Nephron (organoid): Measurements from ENCODE around the gene HMOX1.
A peak's percentile ranks its signal among the peaks of the same experiment; 100 is the strongest.

Experiments
- H3K27ac Mint-ChIP-seq, 3 experiments: 2 replicates each; pipeline ENCODE4 v1.8.0; 2020; ENCODE audit warnings: mixed read lengths in 3 of 3, mild to moderate bottlenecking in 2 of 3, moderate library complexity in 1 of 3
- H3K27me3 Mint-ChIP-seq: 2 replicates; pipeline ENCODE4 v1.8.0; 2021; ENCODE audit warnings: low read depth, mild to moderate bottlenecking, moderate library complexity, mixed read lengths
- H3K36me3 Mint-ChIP-seq: 2 replicates; pipeline ENCODE4 v1.8.0; 2020; ENCODE audit warnings: low read depth, mixed read lengths
- H3K4me1 Mint-ChIP-seq: 2 replicates; pipeline ENCODE4 v1.8.0; 2020; ENCODE audit warnings: mixed read lengths
- H3K4me3 Mint-ChIP-seq, 3 experiments: 2 replicates each; pipeline ENCODE4 v1.8.0; 2020; ENCODE audit warnings: mild to moderate bottlenecking in 3 of 3, mixed read lengths in 3 of 3, moderate library complexity in 2 of 3
- H3K9me3 Mint-ChIP-seq: 2 replicates; pipeline ENCODE4 v1.8.0; 2020; ENCODE audit warnings: mixed read lengths
- CTCF ChIP-seq, 3 experiments: fragments of 200-600 bp; sonication (generic); IDR thresholded peaks; one replicate each; pipeline ENCODE4 v1.5.0; 2021; ENCODE audit warnings: antibody characterized with exemption in 3 of 3; ENCODE audit not compliant: unreplicated experiment in 3 of 3

Gene HMOX1

GRCh38 chr22:35380537-35381423 lies at the start of gene HMOX1:
Gene HMOX1, plus strand, starts transcription at chr22:35381096. Its CDS starts 78 bp downstream, at chr22:35381174.
- H3K27me3 Mint-ChIP-seq = peaks cover 20% of the 10 kb centered on the region
- H3K4me1 Mint-ChIP-seq = peaks cover 37% of the 10 kb centered on the region
- no peak for TF ChIP-seq CTCF (IDR thresholded peaks at IDR 0.05; ENCODE audit: unreplicated experiment in 3 of 3)
- peak within 1 kb of the TSS; percentile 41 to 65 (median 55) for H3K27ac Mint-ChIP-seq
- no peaks in the 10 kb centered on the region for H3K36me3 Mint-ChIP-seq
- no peaks in the 10 kb centered on the region for H3K9me3 Mint-ChIP-seq
- peak within 1 kb of the TSS; percentile 74 to 82 (median 76) for H3K4me3 Mint-ChIP-seq

GRCh38 chr22:35332278-35332677 lies 48.6 kb upstream of the HMOX1 start:
- H3K4me3 Mint-ChIP-seq = no peak overlapping the region
- no peak for TF ChIP-seq CTCF (IDR thresholded peaks at IDR 0.05; ENCODE audit: unreplicated experiment in 3 of 3)
- no peaks in the 10 kb centered on the region for H3K4me1 Mint-ChIP-seq
- peaks cover 48% of the 10 kb centered on the region for H3K36me3 Mint-ChIP-seq
- H3K27me3 Mint-ChIP-seq = no peaks in the 10 kb centered on the region
- no peaks in the 10 kb centered on the region for H3K9me3 Mint-ChIP-seq
- no peak overlapping the region for H3K27ac Mint-ChIP-seq

- TF ChIP-seq CTCF (IDR thresholded peaks at IDR 0.05; ENCODE audit: unreplicated experiment in 3 of 3) = no peak
Observed at GRCh38 chr22:35333220-35333619, 47.7 kb upstream of the HMOX1 start.

GRCh38 chr22:35334004-35334403 lies 46.9 kb upstream of the HMOX1 start:
- no peak overlapping the region for H3K4me3 Mint-ChIP-seq
- no peaks in the 10 kb centered on the region for H3K4me1 Mint-ChIP-seq
- peaks cover 40% of the 10 kb centered on the region for H3K36me3 Mint-ChIP-seq
- H3K9me3 Mint-ChIP-seq = no peaks in the 10 kb centered on the region
- TF ChIP-seq CTCF (IDR thresholded peaks at IDR 0.05; ENCODE audit: unreplicated experiment in 3 of 3) = no peak
- no peaks in the 10 kb centered on the region for H3K27me3 Mint-ChIP-seq
- H3K27ac Mint-ChIP-seq = no peak overlapping the region

More at GRCh38 chr22:35333220-35333619, 47.7 kb upstream of the HMOX1 start:
- Mint-ChIP-seq H3K36me3 (peaks cover 42% of the 10 kb centered on the region), H3K4me1 (no peaks in the 10 kb centered on the region), H3K4me3 (no peak overlapping the region), H3K27me3 (no peaks in the 10 kb centered on the region), H3K27ac (no peak overlapping the region), H3K9me3 (no peaks in the 10 kb centered on the region)

- no peak overlapping the region for H3K4me3 Mint-ChIP-seq
- no peak overlapping the region for H3K27ac Mint-ChIP-seq
Observed at GRCh38 chr22:35335468-35335867, 45.4 kb upstream of the HMOX1 start.

More at GRCh38 chr22:35335468-35335867, 45.4 kb upstream of the HMOX1 start:
- H3K36me3 Mint-ChIP-seq = peaks cover 37% of the 10 kb centered on the region
- no peaks in the 10 kb centered on the region for H3K4me1 Mint-ChIP-seq
- no peaks in the 10 kb centered on the region for H3K9me3 Mint-ChIP-seq
- no peaks in the 10 kb centered on the region for H3K27me3 Mint-ChIP-seq
- TF ChIP-seq CTCF (IDR thresholded peaks at IDR 0.05; ENCODE audit: unreplicated experiment in 3 of 3) = no peak
